Measurements from ENCODE around the gene PARD3B. TPM values are rescaled to one million over a fixed set of nuclear protein-coding genes. Genes with fewer than 3 reads are reported as not detected.

Gene PARD3B
- total and polyA plus RNA-seq, 7 donors = 0.42 to 6.0 (median 4.8) TPM

GRCh38 chr2:204680576-204680975 lies 135.3 kb downstream of the PARD3B start:
- no peak for TF ChIP-seq CTCF (IDR thresholded peaks at IDR 0.05)
- ATAC-seq (no peak), DNase-seq (no peak)
- Histone ChIP-seq H3K27ac (no peak overlapping the region), H3K4me1 (no peaks in the 10 kb centered on the region), H3K27me3 (ENCODE audit: insufficient read depth in 3 of 3, low read length in 2 of 3) (no peaks in the 10 kb centered on the region), H3K9me3 (no peaks in the 10 kb centered on the region), H3K36me3 (ENCODE audit: insufficient read depth in 1 of 2, low read depth in 1 of 2) (no peaks in the 10 kb centered on the region), H3K4me3 (no peak overlapping the region)
- 69 to 93% (median 69%) methylated on average over 2 of the region's 2 CpGs for WGBS, 3 donors
- intact Hi-C loops (cut with DNase I) = no loop called here

GRCh38 chr2:204681412-204681811 lies 136.1 kb downstream of the PARD3B start:
- Histone ChIP-seq H3K27ac (no peak overlapping the region), H3K36me3 (ENCODE audit: insufficient read depth in 1 of 2, low read depth in 1 of 2) (no peaks in the 10 kb centered on the region), H3K9me3 (no peaks in the 10 kb centered on the region), H3K4me1 (no peaks in the 10 kb centered on the region), H3K27me3 (ENCODE audit: insufficient read depth in 3 of 3, low read length in 2 of 3) (no peaks in the 10 kb centered on the region), H3K4me3 (no peak overlapping the region)
- intact Hi-C loops (cut with DNase I) = no loop called here
- ATAC-seq = peak in 1 of 4 donors; percentile 60
- TF ChIP-seq CTCF (IDR thresholded peaks at IDR 0.05) = no peak
- WGBS, 3 donors = 13 to 16% (median 14%) methylated on average over 2 of the region's 2 CpGs
- no peak for DNase-seq

- 95 to 98% (median 98%) methylated on average over 1 of the region's 1 CpG for whole genome bisulfite sequencing, 3 donors
- H3K4me3 ChIP-seq = no peak overlapping the region
- no peaks in the 10 kb centered on the region for H3K9me3 ChIP-seq
- H3K36me3 ChIP-seq (ENCODE audit: insufficient read depth in 1 of 2, low read depth in 1 of 2) = no peaks in the 10 kb centered on the region
- no peak for TF ChIP-seq CTCF (IDR thresholded peaks at IDR 0.05)
- H3K27ac ChIP-seq = no peak overlapping the region
- no peak for DNase-seq
- H3K4me1 ChIP-seq = no peaks in the 10 kb centered on the region
- intact Hi-C loops (cut with DNase I) = no loop called here
- ATAC-seq = no peak
- no peaks in the 10 kb centered on the region for H3K27me3 ChIP-seq (ENCODE audit: insufficient read depth in 3 of 3, low read length in 2 of 3)
Observed at GRCh38 chr2:204683384-204683783, 138.1 kb downstream of the PARD3B start.

- Histone ChIP-seq H3K27me3 (ENCODE audit: insufficient read depth in 3 of 3, low read length in 2 of 3) (no peaks in the 10 kb centered on the region), H3K9me3 (no peaks in the 10 kb centered on the region), H3K27ac (no peak overlapping the region), H3K36me3 (ENCODE audit: insufficient read depth in 1 of 2, low read depth in 1 of 2) (no peaks in the 10 kb centered on the region), H3K4me3 (no peak overlapping the region), H3K4me1 (peaks cover under 1% of the 10 kb centered on the region)
- DNase-seq (no peak), ATAC-seq (no peak)
- TF ChIP-seq CTCF (IDR thresholded peaks at IDR 0.05) = no peak
- intact Hi-C loops (cut with DNase I) = no loop called here
- 84 to 92% (median 92%) methylated on average over 3 of the region's 3 CpGs for WGBS, 3 donors
Observed at GRCh38 chr2:204686406-204686805, 141.1 kb downstream of the PARD3B start.

- Histone ChIP-seq H3K27me3 (ENCODE audit: insufficient read depth in 3 of 3, low read length in 2 of 3) (no peaks in the 10 kb centered on the region), H3K4me3 (no peak overlapping the region), H3K9me3 (no peaks in the 10 kb centered on the region), H3K4me1 (peaks cover 8% of the 10 kb centered on the region), H3K36me3 (ENCODE audit: insufficient read depth in 1 of 2, low read depth in 1 of 2) (no peaks in the 10 kb centered on the region), H3K27ac (no peak overlapping the region)
- no peak for DNase-seq
- ATAC-seq = no peak
- TF ChIP-seq CTCF (IDR thresholded peaks at IDR 0.05) = no peak
- intact Hi-C loops (cut with DNase I) = no loop called here
- 84 to 94% (median 93%) methylated on average over 2 of the region's 2 CpGs for WGBS, 3 donors
Observed at GRCh38 chr2:204687776-204688175, 142.5 kb downstream of the PARD3B start.
